Measurements from ENCODE around the gene NFE2L3.
"Not testable (repeated sequence)": the region's sequence is repeated elsewhere in the genome, so short reads cannot be mapped to it uniquely, and the experiment has no call there.

NFE2L3 gene

DNA sequence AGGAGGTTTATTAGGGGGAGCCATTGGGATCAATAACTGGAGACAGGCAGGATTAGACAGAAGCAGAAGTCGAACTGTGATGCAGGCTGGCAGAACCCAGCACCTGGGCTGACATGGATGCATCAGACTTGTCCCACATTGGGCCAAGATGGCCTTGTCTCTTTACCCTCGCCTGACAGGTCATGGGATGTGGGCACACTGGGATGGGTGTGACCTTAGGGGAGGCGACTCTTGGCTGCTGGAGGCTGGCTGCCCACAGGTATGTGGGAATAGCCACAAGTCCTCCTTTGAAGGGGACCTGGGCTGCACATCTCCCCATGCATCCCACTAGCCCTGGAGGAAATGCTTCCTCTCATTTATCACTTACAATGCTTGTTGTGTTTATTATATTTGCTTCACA is 17.3 kb downstream of the NFE2L3 start:
- DNase-seq = no peak

DNA sequence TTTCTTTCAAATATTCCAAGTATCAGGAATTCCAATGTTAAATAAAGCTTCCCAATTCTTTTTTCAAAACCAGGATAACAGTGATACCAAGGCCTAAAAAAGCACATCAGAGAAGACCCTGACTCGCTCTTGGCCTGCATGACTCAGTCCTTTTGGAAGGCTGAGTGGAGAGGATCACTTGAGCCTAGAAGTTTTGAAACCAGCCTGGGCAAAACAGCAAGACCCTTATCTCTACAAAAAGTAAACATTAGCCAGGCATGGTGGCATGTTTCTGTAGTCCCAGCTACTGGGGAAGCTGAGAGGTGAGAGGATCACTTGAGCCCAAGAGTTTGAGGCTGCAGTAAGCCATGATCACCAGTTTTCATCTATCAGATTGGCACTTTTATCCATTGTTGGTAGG is 18.7 kb downstream of the NFE2L3 start:
- no peak for DNase-seq

DNA sequence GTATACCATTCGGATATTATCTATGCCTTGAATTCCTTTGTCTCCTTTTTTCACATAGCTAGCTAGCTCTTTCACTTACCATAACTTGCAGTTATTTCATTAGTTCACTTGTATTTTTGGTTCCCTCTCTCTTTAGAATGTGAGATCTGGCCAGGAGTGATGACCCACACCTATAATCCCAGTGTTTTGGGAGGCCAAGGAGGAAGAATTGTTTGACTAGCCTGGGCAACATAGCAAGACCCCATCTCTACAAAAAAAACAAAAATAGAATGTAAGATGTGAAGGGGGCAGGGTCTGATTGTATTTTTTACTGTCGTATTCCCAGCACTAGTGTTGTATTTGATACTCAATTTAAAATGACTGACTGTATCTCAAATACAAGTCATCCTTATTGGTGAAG is 19.6 kb downstream of the NFE2L3 start:
- DNase-seq = no peak

DNA sequence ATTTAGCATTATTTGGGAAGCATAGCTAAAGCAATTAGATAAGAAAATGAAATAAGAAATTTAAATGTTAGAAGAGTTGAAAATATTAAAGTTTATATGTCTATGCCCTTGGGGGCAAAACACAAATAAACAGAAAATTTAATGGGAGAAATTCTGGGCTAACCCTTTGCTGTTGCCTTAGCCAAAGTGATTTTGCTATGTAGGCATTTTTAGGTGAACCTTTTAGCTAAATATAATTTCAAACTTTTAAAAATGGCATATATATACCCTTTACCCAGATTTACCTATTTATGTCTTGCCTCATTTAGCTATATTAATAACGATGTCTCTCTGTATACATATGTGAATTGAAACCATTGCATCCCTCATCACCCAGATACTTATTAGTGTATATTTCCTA is 20.1 kb downstream of the NFE2L3 start:
- no peak for DNase-seq

DNA sequence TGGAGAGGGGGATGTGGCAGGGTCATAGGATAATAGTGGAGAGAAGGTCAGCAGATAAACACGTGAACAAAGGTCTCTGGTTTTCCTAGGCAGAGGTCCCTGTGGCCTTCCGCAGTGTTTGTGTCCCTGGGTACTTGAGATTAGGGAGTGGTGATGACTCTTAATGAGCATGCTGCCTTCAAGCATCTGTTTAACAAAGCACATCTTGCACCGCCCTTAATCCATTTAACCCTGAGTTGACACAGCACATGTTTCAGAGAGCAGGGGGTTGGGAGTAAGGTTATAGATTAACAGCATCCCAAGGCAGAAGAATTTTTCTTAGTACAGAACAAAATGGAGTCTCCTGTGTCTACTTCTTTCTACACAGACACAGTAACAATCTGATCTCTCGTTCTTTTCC is 23.9 kb downstream of the NFE2L3 start:
- not testable (repeated sequence) for DNase-seq

DNA sequence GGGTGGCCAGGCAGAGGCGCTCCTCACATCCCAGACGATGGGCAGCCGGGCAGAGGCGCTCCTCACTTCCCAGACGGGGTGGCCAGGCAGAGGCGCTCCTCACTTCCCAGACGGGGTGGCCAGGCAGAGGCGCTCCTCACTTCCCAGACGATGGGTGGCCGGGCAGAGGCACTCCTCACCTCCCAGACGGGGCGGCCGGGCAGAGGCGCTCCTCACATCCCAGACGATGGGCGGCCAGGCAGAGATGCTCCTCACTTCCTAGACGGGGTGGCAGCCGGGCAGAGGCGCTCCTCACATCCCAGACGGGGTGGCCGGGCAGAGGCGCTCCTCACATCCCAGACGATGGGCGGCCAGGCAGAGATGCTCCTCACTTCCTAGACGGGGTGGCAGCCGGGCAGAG is 24.7 kb downstream of the NFE2L3 start:
- DNase-seq = not testable (repeated sequence)

DNA sequence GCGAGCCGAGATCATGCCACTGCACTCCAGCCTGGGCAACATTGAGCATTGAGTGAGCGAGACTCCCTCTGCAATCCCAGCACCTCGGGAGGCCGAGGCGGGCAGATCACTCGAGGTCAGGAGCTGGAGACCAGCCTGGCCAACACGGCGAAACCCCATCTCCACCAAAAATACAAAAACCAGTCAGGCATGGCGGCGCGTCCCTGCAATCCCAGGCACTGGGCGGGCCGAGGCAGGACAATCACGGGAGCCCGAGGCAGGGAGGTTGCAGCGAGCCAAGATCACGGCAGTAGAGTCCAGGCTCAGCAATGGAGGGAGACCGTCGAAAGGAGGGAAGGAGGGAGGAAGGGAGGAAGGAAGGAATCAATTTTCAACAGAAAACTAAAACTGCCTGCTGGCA is 25.3 kb downstream of the NFE2L3 start:
- DNase-seq = not testable (repeated sequence)

DNA sequence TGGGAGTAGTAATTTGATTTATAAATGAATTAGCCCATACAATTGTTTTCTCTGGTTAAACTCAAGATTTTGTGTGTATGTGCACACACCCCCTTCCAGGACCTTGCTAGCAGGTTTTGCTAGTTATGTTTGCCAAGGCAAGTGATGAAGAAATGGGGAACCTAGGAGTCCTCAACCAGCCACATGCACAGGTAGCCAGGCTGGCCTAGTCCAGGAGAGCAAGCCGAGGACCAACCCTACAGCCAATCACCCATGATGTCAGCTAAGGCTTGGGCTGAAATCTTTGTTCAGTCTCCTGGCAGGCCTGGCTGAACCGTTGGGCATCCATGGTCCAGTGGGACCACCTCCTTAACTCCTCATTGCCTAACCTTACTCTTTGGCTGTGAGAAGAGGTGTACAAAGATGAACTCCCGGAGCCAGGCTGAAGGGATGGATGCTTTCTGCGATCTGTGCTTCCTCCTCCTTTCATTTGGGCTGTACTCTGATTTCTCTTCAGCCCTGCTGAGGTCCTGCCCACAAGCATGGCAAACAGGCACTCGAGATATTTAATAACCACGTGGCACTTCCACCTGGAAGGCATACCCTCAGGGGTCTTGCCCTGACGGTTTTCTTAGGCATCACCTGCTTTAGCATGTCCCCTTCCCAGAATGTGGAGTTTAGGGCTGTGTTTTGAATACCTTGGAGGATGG is 26.4 kb downstream of the NFE2L3 start:
- no peak for DNase-seq

DNA sequence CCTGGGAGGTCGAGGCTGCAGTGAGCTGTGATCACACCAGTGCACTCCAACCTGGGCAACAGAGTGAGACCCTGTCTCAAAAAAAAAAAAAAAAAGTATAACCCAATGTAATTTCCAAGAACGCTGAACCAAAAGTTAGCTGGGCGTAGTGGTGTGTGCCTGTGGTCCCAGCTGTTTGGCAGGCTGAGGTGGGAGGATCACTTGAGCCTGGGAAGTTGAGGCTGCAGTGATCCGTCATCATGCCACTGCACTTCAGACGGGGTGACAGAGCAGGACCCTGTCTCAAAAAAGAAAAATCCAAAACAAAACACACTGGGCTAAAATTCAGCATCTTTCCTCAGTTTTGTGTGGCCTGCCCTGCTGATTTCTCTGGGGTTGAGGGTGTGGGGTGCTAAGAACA is 27.4 kb downstream of the NFE2L3 start:
- DNase-seq = no peak

DNA sequence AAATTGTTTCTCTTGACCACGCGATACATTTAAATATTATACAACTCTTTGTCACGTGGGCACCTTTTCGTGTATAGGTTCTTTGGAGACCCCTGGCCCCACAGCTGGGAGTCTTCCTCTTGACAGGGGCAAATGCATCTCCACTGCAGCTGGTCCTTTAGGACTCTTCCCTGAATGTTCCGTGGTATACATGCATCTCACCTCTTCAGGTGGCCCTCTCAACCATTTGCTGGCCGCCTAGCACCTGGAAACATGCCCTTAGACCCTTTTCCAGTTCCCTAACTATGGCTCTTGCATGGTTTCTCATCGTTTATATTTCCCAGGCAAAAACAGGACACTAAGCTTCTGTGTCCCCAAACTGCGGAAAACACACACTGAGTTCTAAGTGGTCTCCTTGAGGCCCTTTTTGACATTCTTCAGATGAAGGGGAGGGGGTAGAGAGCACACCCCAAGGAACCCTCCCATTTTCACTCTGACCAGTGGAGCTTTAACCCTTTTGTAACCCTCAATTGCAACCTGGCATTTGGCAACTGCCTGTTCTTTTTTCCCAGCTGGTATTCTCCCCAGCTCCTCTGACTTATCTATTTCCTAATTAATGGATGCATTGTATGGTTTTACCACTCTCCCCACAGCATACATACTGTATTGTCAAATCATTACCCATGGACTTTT is 28.0 kb downstream of the NFE2L3 start:
- no peak for DNase-seq

DNA sequence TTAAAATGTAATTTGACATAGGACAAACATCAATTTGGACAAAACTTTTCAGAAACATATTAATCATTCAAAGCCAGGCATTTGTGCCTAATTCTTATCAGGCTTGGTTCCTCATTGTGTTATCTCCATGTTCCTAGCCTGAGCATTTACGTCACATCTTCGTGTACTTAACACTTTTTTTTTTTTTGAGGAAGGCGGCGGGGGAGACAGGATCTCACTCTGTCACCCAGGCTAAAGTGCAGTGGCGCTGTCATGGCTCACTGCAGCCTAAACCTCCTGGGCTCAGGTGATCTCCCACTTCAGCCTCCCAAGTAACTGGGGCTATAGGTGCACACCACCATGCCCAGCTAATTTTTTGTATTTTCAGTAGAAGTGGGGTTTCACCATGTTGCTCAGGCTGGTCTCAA is 28.8 kb downstream of the NFE2L3 start:
- no peak for DNase-seq

DNA sequence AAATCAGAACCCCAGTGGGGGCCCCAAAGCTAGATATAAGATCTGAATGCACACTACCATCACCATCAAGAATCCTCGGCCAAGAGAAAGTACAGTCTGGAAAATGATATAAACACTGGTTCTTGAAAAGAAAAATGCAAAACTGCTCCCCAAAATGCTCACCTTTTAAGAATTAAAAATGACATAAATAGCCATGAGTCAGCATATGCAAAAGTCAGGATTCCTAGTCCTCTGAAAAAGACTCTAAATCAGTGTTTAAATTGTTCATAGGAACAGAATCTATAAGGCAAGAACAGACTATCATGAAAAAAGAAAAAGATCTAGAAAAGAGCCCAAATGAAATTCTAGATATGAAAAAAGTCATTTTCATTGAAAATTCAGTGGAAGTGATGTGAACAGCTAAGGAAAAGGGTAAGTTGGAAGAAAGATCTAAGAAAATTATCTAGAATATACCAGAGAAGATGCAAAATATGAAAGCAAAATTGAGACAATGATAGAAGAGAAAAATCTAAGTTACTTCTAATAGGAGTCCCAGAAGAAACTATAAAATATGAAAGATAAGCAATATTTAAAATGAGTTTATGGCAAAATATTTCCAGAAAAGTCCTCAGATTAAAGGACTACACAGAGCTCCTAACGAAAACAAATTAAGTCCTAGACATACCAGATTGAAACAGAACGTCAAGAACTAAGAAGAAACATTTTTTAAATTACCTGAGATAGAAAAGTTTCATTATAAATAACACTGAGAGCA is 29.7 kb downstream of the NFE2L3 start:
- DNase-seq = no peak

DNA sequence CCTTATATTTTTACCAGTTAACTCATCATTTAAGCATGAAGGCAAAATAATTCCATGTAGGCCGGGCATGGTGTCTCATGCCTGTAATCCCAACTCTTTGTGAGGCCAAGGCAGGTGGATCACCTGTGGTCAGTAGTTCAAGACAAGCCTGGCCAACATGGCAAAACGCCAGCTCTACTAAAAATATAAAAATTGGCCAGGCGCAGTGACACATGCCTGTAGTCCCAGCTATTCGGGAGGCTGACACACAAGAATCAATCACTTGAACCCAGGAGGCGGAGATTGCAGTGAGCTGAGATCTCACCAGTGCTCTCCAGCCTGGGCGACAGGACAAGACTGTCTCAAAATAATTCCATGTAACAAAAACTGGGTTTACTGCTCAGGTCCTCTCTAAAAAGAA is 30.3 kb downstream of the NFE2L3 start:
- DNase-seq = no peak

DNA sequence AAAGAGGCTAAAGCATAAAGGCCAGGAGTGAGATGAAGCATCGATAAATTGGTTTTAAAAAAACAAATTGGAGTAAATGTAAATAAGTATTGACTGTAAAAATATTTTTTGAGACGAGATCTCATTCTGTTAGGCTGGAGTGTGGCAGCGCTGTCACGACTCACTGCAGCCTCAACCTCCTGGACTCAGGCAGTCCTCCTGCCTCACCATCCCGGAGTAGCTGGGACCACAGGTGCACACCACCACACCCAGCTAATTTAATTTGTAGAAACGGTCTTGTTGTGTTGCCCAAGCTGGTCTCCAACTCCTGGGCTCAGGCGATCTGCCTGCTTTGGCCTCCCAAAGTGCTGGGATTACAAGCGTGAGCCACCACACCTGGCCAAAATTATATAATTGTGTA is 30.7 kb downstream of the NFE2L3 start:
- no peak for DNase-seq

DNA sequence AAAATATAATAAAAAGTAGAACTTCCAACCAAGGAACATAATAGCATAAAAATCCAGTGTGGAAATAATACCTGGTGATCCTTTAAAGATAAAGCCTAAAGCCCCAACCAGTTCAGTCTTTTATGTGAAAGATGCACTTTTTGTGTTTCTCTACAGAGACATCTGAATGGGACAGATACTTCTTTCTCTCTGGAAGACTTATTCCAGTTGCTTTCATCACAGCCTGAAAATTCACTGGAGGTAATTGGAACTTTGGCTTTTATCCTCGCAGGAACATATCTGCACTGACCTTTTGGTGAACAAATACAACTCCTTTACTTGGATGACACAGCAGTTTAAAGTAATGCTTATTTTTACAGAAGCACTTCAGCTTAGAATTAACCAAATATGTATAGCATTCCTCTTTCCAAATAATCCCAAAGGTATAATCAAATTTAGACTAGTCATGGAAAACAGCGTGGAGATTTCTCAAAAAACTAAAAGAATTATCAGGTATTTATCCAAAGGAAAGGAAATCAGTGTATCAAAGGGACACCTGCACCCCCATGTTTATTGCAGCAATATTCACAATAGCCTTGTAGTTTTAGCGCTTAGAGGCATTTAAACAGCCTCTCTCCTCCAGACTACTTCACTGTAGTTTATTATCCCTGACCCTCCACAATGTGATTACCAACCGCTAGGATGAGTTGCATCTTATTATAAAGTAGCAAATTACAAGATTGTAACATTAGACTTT is 31.7 kb downstream of the NFE2L3 start:
- no peak for DNase-seq

DNA sequence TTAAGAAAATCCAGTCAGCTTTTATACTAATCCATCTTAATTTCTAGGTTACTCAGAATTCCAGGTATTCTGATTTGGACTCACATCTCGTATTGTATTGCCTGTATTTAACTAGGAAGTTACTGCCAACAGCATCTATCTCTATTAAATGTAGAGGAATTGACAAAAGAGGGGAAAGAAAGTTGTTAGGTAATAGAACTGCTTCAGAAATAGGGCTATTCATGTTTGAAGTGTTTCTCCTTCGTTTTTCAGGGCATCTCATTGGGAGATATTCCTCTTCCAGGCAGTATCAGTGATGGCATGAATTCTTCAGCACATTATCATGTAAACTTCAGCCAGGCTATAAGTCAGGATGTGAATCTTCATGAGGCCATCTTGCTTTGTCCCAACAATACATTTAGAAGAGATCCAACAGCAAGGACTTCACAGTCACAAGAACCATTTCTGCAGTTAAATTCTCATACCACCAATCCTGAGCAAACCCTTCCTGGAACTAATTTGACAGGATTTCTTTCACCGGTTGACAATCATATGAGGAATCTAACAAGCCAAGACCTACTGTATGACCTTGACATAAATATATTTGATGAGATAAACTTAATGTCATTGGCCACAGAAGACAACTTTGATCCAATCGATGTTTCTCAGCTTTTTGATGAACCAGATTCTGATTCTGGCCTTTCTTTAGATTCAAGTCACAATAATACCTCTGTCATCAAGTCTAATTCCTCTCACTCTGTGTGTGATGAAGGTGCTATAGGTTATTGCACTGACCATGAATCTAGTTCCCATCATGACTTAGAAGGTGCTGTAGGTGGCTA is 32.5 kb downstream of the NFE2L3 start:
- not testable (repeated sequence) for DNase-seq

DNA sequence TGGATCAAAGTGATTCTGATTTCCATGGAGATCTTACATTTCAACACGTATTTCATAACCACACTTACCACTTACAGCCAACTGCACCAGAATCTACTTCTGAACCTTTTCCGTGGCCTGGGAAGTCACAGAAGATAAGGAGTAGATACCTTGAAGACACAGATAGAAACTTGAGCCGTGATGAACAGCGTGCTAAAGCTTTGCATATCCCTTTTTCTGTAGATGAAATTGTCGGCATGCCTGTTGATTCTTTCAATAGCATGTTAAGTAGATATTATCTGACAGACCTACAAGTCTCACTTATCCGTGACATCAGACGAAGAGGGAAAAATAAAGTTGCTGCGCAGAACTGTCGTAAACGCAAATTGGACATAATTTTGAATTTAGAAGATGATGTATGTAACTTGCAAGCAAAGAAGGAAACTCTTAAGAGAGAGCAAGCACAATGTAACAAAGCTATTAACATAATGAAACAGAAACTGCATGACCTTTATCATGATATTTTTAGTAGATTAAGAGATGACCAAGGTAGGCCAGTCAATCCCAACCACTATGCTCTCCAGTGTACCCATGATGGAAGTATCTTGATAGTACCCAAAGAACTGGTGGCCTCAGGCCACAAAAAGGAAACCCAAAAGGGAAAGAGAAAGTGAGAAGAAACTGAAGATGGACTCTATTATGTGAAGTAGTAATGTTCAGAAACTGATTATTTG is 33.3 kb downstream of the NFE2L3 start:
- no peak for DNase-seq

DNA sequence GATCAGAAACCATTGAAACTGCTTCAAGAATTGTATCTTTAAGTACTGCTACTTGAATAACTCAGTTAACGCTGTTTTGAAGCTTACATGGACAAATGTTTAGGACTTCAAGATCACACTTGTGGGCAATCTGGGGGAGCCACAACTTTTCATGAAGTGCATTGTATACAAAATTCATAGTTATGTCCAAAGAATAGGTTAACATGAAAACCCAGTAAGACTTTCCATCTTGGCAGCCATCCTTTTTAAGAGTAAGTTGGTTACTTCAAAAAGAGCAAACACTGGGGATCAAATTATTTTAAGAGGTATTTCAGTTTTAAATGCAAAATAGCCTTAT is 33.8 kb downstream of the NFE2L3 start:
- DNase-seq = no peak

DNA sequence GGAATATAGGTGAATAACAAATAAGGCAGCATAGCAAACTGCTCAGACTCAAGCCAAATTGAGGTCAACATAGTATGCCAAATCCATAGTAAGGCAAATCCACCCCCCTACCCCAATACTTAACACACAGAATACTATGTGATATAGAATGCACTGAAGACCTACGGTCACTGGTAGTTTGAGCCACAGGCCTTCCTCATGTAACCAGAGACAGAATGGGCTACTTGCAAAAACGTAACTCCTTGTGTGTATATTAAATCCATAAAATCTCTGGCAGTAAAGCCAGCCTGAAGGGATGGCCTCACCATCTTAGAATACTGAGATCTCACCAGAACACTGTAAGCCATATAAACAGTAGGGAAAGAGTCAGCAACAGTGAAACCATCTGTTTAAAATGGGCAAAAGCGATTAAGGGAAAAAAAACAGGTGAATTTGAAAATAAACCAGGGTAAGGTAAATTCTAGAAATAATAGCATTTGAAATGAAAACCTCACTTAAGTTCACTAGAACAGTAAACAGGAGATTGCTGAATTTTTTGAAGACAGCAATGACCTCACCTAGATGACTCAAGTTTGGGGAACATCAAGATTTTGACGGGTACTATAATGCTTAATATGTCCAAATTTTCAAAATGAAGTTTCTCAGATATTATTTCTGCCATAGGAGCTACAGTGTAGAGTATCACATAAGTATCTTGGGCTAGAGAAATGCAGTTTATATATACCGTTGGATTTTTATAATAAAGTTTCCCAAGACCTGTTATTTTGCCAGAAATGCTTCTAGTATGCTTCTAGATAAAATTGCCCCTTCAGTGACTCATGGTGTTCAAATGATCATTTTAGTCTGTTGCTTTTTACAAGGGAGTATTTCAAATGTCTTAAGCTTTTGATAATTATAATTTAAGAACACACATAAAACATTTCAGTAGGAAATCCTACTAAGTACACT is 34.6 kb downstream of the NFE2L3 start:
- no peak for DNase-seq

DNA sequence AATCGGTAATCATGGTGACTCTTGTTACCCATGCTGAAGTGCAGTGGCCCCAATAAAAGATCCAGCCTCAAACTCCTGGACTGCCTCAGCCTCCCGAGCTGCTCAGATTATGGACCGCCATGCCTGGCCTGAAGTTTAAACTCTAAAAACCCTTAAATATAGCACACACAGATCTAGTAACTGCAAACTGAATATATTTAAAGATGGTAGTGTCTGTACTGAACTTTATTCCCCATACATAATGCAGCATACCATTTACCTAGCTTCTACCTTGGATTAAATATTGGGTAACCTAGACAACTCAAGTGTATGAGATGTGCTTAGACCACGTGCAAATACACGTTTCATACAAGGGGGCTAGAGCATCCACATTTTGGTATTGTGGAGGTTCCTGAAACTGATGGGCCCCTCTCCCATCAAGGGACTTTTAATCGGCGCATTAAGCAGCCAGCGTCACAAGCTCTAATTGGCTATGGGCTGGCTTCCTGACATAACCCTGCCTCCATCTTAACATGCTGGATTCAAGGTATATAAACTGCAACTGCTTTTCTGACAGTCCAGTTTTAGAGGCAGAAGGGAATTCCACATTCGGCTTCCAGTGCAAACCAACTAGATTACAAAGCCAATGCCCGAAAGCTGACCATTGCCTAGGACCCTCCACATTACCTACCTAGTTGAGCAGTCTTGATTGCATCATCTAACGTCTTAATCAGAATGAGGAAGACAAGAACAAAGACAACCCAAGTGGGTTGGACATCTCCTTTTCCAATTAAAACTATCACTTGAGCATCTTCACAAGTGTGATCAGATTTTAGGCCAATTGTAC is 35.6 kb downstream of the NFE2L3 start:
- no peak for DNase-seq

Measured in KG1 (cell line).